ENCODE data around the gene LUZP2.

LUZP2 gene

GRCh38 chr11:24572376-24572775 lies 75.5 kb downstream of the LUZP2 start:
- no peak for ATAC-seq

DNA sequence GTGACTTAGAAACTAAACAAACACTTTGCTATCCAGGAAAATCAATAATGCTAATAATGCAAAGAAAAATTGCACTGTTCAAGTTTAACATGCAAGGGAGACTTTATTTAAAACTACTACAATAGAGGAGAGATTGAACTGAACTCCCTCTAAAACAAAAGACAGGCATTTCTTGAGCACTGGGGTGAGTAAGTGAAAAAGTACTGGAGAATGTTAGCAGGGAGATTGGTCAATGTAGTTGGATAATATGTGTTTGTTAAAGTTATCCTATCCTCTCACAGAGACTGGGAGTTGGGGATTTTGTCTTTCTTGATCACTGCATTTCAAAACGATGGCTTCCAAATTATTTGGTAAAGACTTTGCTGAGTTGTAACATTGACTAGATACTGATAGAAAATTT lies 77.6 kb downstream of the LUZP2 start:
- no peak for ATAC-seq

GRCh38 chr11:24575392-24575791 lies 78.5 kb downstream of the LUZP2 start:
- no peak for ATAC-seq

DNA sequence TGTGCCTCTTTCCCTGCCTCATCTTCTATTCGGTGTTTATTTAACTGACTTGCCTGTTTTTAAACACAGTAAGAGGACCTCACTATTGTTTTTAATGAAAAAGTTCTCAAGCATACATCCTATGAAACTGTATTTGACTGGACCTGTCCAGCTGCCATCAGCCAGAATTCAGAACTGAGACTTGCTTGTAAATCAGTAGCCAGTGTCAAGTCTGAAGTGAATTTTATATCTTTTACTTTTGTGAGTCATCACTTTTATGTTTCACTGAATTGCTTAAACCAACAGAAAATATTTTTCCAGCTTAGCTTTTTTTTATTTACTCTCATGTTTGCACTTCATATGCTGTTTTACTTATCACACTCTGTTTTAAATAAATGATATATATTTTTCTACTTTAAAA lies 88.3 kb downstream of the LUZP2 start:
- ATAC-seq: no peak

DNA sequence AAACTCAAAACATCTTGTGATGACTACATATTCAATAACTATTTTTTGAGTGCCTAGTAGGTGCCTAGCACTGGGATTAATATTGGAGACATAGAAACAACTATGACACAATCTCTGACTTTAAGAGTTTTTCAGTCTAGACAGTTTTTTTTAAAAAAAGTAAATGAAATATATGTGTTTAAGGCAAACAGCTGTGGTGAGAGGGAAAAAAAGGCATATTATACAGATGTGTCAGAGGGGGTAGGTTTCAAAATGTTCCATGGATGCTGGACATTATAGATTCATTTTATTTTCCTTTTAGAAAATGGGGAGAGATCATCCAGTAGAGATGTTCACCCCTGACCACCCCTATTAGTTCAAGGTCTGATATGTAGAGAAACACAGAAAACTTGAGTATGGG lies 90.8 kb downstream of the LUZP2 start:
- ATAC-seq: no peak

DNA sequence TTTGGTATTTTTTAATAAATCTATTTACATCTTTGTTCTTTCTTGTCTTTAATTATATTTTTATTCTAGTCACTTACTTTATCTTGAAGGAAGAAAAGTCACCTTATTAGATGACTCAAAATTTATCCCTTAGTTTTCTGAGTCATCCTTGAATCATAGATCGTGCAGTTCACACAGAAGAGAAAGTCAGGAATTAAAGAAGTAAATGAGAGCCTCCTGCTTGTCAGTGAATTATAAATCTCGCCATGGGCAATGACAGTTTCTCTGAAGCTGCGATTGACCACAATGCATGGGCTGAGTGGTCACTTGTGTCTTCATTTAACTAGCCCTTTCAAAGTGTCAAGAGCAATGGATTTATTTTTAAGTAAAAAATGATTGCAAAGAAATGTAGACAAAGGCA lies 91.2 kb downstream of the LUZP2 start:
- ATAC-seq: no peak

DNA sequence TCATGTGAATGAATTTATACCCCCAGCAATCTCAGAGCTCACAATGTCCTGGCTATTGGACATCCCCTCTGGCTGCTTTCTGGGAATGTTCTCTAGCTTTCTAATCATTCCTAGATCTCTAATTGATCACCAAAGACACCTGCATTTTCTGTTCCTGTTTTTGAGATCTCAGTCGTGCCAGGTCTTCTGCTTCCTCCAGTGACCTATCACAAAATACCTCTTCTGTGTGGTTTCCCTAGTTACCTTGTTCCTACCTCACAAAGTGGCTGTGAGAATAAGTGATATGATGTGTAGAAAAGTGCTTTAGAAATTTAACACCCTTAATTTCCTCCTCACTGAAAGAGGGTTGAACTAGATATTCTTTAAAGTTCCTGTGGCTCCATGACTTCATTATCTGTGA lies 92.2 kb downstream of the LUZP2 start:
- no peak for ATAC-seq

GRCh38 chr11:24591283-24591682 lies 94.4 kb downstream of the LUZP2 start:
- ATAC-seq: no peak

DNA sequence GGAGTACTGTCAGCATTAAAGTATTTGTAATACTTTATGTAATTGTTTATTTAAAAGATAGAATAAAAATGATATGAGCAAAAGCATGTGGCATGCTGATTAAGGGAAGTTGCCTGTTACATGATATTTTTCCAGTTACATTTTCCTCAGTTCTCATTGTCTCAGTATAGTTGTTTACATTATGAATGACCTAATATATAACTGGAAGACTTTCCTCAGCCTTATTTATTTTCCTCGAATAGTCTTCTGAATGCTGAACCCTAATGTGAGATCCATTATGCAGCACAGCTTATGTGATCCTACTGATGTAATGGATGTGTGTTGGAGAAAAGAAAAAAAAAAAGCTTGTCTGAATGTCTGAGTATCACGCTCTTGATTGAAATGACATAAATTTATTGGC lies 95.5 kb downstream of the LUZP2 start:
- no peak for ATAC-seq

DNA sequence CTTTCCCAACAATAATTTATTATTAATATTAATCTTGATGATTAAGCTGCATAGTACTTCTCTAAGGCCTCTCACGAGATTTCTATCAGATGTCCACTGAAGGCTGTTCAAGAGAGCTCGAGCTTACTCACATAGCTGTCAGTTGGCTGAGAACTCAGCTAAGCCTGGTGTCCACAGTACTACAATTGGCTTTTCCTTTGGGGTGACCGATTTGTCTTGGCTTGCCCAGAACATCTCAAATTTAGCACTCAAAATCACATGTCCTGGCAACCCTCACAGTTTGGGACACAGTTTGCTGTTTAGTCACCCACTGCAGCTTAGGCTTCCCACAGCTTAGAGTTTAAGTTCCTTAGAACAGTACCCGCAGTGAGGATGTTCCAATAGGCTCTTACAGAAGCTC lies 96.5 kb downstream of the LUZP2 start:
- no peak for ATAC-seq

DNA sequence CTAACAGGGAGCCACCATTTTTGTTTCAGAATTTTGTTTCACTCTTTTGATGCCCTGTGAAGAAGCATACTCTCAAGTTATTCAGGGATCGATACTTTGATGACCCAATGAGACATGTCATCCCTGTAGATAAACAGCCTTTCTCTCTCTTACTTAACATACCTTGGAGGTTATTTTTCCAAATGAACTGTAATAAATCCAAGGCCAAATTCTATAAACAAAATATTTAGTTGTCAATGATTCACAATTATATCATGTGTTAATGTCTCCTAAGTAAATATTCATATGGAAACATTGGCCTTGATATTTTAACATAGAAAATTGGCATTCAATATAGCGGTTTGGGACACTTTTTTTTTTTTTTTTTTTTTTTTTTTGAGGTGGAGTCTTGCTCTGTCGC lies 97.5 kb downstream of the LUZP2 start:
- no peak for ATAC-seq

DNA sequence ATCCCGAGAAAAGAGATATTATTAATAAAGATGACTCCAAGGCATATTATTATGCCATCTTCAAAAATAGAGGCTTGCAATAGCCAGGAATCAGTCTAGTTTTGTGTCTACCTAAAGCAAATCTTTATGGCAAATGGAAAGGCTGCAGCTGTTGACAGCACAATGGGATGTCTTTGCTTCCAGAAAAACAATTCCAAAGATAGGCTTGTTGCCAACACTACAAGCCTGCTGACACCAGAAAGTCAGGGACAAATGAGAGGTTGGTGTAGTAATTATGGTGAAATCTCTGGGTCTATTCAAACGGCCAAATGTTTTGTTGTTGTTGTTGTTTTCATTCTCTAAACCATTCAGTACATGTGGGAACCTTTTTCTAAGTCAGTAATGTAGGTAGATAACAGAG lies 101.8 kb downstream of the LUZP2 start:
- no peak for ATAC-seq

- no peak for ATAC-seq
These were observed 112.6 kb downstream of the LUZP2 start for GRCh38 chr11:24609192-24610119.

DNA sequence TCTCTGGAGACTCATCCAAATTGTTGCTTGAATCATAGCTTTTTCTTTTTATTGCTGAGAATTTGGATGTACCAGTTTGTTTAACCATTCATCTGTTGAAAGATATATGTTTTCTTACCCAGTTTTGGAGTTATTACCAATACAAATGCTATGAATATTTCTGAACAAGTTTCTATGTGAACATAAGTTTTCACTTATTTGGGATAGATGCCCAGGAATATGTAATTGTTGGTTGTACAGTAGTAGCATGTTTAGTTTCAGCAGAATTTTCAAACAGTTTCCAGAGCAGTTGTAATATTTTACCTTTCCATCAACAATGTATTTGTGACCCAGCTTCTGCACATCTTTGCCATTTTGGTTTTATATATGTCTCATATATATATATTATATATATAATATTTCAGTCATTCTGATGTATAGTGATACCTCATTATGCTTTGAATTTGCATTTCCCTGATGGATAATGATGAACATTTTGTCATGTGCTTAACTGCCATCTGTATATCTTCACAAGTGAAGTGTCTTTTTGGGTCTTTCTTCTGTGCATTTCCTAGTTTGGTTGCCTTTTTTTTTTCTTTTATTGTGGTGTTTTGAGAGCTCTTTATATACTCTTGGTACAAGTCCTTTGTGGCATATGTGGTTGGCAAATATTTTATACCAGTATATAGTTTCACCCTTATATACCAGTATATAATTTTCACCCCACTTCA lies 118.8 kb downstream of the LUZP2 start:
- no peak for ATAC-seq

DNA sequence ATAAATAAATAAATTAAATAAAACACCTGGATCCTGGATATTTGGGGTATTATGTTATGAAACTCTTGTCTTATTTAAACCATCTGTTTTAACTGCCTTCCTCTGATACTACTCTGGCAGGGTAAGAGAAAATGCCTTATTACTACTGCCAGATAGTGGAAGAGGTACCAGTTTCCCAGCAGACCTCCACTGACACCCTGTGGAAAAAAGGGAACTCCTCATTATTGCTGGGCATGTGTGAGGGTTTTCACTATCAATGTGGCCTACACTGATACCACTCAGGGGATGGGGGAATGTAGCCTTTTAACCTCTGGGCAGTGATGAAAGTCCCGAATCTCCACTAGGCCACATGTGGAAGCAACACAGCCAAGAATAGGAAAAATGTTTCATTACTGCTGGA lies 121.0 kb downstream of the LUZP2 start:
- no peak for ATAC-seq

GRCh38 chr11:24619900-24620299 lies 123.0 kb downstream of the LUZP2 start:
- ATAC-seq: no peak

DNA sequence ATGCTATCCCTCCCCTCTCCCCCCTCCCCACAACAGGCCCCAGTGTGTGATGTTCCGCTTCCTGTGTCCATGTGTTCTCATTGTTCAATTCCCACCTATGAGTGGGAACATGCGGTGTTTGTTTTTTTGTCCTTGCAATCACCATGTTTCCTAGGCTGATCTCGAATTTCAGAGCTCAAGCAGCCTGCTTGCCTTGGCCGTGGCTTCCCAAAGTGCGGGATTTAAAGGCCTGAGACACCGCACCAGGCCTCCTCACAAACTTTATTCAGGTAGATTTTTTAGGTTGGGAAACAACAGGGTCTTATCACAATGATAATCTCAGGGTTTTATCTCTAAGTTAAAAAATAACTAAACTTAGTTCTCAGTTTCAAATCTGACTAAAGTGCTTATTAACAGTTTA lies 125.4 kb downstream of the LUZP2 start:
- ATAC-seq: no peak

GRCh38 chr11:24623121-24623520 lies 126.3 kb downstream of the LUZP2 start:
- ATAC-seq: no peak

GRCh38 chr11:24624432-24624831 lies 127.6 kb downstream of the LUZP2 start:
- no peak for ATAC-seq

DNA sequence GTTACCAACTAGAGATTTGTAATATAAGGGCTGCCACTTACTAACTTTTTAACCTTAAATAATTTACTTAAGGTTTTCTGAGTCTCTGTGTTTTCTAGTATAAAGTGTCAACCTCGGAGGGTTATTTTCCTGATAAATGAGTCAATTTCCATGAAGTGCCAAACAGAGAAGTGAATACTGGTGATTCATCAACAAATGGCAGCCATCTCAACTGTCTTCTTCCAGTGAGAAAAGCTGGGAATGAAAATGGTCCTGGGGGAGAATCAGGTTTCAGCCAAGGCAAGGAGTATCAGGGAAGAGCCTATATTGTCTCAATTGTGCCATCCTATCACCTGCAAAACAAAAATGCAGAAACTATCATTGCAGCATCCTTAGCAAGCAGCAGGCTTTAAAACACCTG lies 129.1 kb downstream of the LUZP2 start:
- ATAC-seq: no peak

DNA sequence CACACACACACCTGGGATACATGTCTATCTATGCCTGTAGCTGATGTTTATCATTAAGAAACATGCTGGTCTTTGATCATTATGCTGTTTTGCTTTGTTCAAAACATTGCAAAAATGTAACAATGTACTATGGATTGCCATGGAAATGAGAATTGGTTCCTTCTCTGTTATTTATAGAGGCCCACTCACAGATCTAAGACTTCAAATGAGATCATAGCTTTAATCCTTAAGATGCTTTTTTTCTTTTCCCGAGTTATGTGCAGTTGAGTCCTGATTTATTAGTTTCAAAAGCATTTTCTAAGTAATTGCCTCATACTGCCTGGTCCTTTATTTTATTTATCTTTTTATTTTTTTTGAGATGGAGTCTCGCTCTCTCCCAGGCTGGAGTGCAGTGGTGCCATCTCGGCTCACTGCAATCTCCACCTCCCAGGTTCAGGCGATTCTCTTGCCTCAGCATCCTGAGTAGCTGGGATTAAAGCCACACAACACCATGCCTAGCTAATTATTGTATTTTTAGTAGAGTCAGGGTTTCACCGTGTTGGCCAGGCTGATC lies 131.4 kb downstream of the LUZP2 start:
- no peak for ATAC-seq

- no peak for ATAC-seq
These were observed 137.8 kb downstream of the LUZP2 start for GRCh38 chr11:24634606-24635160.

- no peak for ATAC-seq
These were observed 138.9 kb downstream of the LUZP2 start for GRCh38 chr11:24635588-24636290.
